K562 (cell line): ENCODE results near the gene HMCN2. TPM values are rescaled to one million over a fixed set of nuclear protein-coding genes. Genes with fewer than 3 reads are reported as not detected.

ENCODE experiments used
- ATAC-seq: fragments of 200-7000 bp; cut with Tn5 transposase; 3 replicates; pipeline ENCODE4 v1.9.1; 2020; ENCODE audit warnings: moderate library complexity
- BruUV-seq: library from RNA; stranded (reverse); fragments of 400-500 nt; replicated peaks from 2 replicates; lab custom pipeline; 2021; lab: Mats Ljungman, UMichigan
- CTCF ChIA-PET: fragments of 300-600 bp; formaldehyde crosslinking; extraction: SDS; loops from one replicate; lab custom pipeline; 2021; ENCODE audit warnings: low intra/inter-chr PET ratio; lab: Yijun Ruan, JAX
- POLR2A ChIA-PET: fragments of 300-600, 350-650 bp; sonication (Branson Sonifier 250); formaldehyde crosslinking; extraction: SDS; loops from one replicate; lab custom pipeline; 2021; ENCODE audit warnings: antibody characterized with exemption, inconsistent platforms; lab: Yijun Ruan, JAX
- DNase-seq, 4 experiments: peaks; one replicate each; pipeline versions ENCODE4 v3.0.0 to v3.0.0-alpha.2; 2011 to 2018; ENCODE audit warnings: low spot score in 3 of 4, mixed read lengths in 3 of 4; ENCODE audit errors: extremely low read depth in 1 of 4
- FAIRE-seq: peaks from 2 replicates; lab custom pipeline; 2011; peaks lifted over from hg19 to GRCh38; lab: Jason Lieb, UNC
- H2AFZ ChIP-seq: 2 replicates; pipeline ENCODE4 v1.6.0; 2011; ENCODE audit warnings: low read depth, low read length, control low read depth, inconsistent platforms
- H3K27ac ChIP-seq: fragments of 200-600 bp; 3 replicates; pipeline ENCODE4 v1.8.0; 2011; ENCODE audit warnings: low read depth, mild to moderate bottlenecking, control low read depth, inconsistent platforms, low read length, moderate library complexity, mixed read lengths; ENCODE audit errors: extremely low read depth
- H3K27me3 ChIP-seq, 2 experiments: fragments of 300-600 bp in 1 of 2; 2 replicates in 1 of 2; 3 replicates in 1 of 2; pipeline versions ENCODE4 v1.6.0 to v1.8.0; 2011; ENCODE audit warnings: inconsistent platforms in 2 of 2, low read length in 2 of 2, mild to moderate bottlenecking in 1 of 2, mixed read lengths in 1 of 2, moderate library complexity in 1 of 2; ENCODE audit not compliant: control insufficient read depth in 2 of 2, insufficient read depth in 2 of 2
- H3K36me3 ChIP-seq: fragments of 300-600 bp; 3 replicates; pipeline ENCODE4 v1.8.0; 2011; ENCODE audit warnings: mild to moderate bottlenecking, low read length, inconsistent platforms; ENCODE audit not compliant: control insufficient read depth, insufficient read depth
- H3K4me1 ChIP-seq, 2 experiments: fragments of 200-600 bp in 1 of 2; replicated peaks in 1 of 2; 2 replicates in 1 of 2; 3 replicates in 1 of 2; pipeline versions ENCODE4 v1.5.1 to v1.8.0; 2011; ENCODE audit warnings: inconsistent platforms in 2 of 2, low read length in 2 of 2, mild to moderate bottlenecking in 1 of 2, mixed read lengths in 1 of 2, moderate library complexity in 1 of 2; ENCODE audit not compliant: control insufficient read depth in 2 of 2, insufficient read depth in 2 of 2
- H3K4me2 ChIP-seq: 2 replicates; pipeline ENCODE4 v1.6.1; 2011; ENCODE audit warnings: low read length, control low read depth, inconsistent platforms, mixed read lengths; ENCODE audit not compliant: insufficient read depth
- H3K4me3 ChIP-seq: fragments of 200-600 bp; sonication (generic), shearing (Covaris generic); 2 replicates; pipeline ENCODE4 v1.5.1; 2016; ENCODE audit warnings: control low read depth, inconsistent platforms
- H3K79me2 ChIP-seq: fragments of 200-600 bp; 3 replicates; pipeline ENCODE4 v1.8.0; 2011; ENCODE audit warnings: low read length, inconsistent platforms; ENCODE audit not compliant: control insufficient read depth, insufficient read depth
- H3K9ac ChIP-seq, 2 experiments: 2 replicates each; pipeline versions ENCODE4 v1.6.0 to v1.6.1; 2011; ENCODE audit warnings: low read depth in 2 of 2, low read length in 2 of 2, control low read depth in 1 of 2, inconsistent platforms in 1 of 2, mild to moderate bottlenecking in 1 of 2, mixed read lengths in 1 of 2; ENCODE audit not compliant: insufficient read depth in 1 of 2
- H3K9me1 ChIP-seq: one replicate; pipeline ENCODE4 v1.6.0; 2011; ENCODE audit warnings: inconsistent platforms, mild to moderate bottlenecking, low read length, moderate library complexity; ENCODE audit not compliant: control insufficient read depth, insufficient read depth
- H3K9me3 ChIP-seq: replicated peaks from 2 replicates; pipeline ENCODE4 v1.5.1; 2011; ENCODE audit warnings: low read depth, low read length, inconsistent platforms; ENCODE audit not compliant: control insufficient read depth, insufficient read depth
- H4K20me1 ChIP-seq: replicated peaks from 2 replicates; pipeline ENCODE4 v1.6.1; 2011; ENCODE audit warnings: low read length, inconsistent platforms, mixed read lengths; ENCODE audit not compliant: control insufficient read depth, insufficient read depth
- FOXJ3 ChIP-seq: sonication (generic); formaldehyde crosslinking; IDR thresholded peaks from 2 replicates; pipeline ENCODE4 v1.4.0; 2020; ENCODE audit warnings: mild to moderate bottlenecking, missing genetic modification reagents
- SIX5 ChIP-seq, 2 experiments: IDR thresholded peaks; 2 replicates each; pipeline ENCODE4 v1.6.1; 2011; ENCODE audit warnings: low read length in 2 of 2, borderline replicate concordance in 1 of 2, low read depth in 1 of 2, mild to moderate bottlenecking in 1 of 2, moderate library complexity in 1 of 2; ENCODE audit not compliant: insufficient read depth in 1 of 2
- SP1 ChIP-seq: sonication (generic); formaldehyde crosslinking; IDR thresholded peaks from 2 replicates; pipeline ENCODE4 v1.8.1; 2022; ENCODE audit warnings: mild to moderate bottlenecking, missing genetic modification reagents
- U2AF2 ChIP-seq: fragments of 200-400 bp; formaldehyde crosslinking; optimal IDR thresholded peaks from 2 replicates; pipeline ENCODE3; 2017; ENCODE audit warnings: low read depth, mild to moderate bottlenecking, low read length
- WGBS: fragments of 100-300 bp; shearing (Covaris generic); methylation state at CpG from one replicate; pipeline ENCODE4 v1.1.6; 2016; ENCODE audit warnings: low coverage, mixed read lengths; ENCODE audit not compliant: insufficient coverage; ENCODE audit errors: missing lambda C conversion rate; 5-methylcytosine and 5-hydroxymethylcytosine counted together
- in situ Hi-C: fragments of 300-500 bp; cut with MboI; formaldehyde crosslinking; loops from 4 replicates; pipeline ENCODE4 v1.15.0; 2018; ENCODE audit warnings: inconsistent platforms, mixed read lengths
- intact Hi-C: fragments of 100-400 bp; cut with micrococcal nuclease; formaldehyde crosslinking; loops from 2 replicates; pipeline ENCODE4 v1.14.2; 2022
- polyA plus RNA-seq, 8 experiments: library from polyadenylated mRNA; depleted of rRNA in 4 of 8; stranded (reverse) in 5 of 8; unstranded in 3 of 8; fragments of >200 nt; fragmentation: Nextera tagmentation in 2 of 8; fragmentation: Illumina TruSeq in 1 of 8; extraction: Ambion mirVana in 2 of 8; extraction: Trizol in 1 of 8; gene quantifications; 2 replicates each; pipeline versions ENCODE4 v1.2.1 to v1.2.3, GENCODE V29; 2011 to 2014; ENCODE audit warnings: inconsistent platforms in 1 of 8, missing spikeins in 1 of 8
- total RNA-seq, 7 experiments: library from RNA; depleted of rRNA in 6 of 7; stranded (reverse); fragments of >200 nt in 6 of 7; fragmentation: Illumina TruSeq in 2 of 7; extraction: Trizol in 2 of 7; gene quantifications; 2 replicates each; pipeline versions ENCODE4 v1.2.1 to v1.2.3, GENCODE V29; 2011 to 2021; ENCODE audit warnings: low replicate concordance in 1 of 7
- TF ChIP-seq, protein P1 (sequence below): sonication (generic); formaldehyde crosslinking; IDR thresholded peaks from 2 replicates; pipeline ENCODE4 v1.8.0; 2022; ENCODE audit warnings: mild to moderate bottlenecking, missing genetic modification reagents
- TF ChIP-seq, protein P2 (sequence below): sonication (generic); formaldehyde crosslinking; IDR thresholded peaks from 2 replicates; pipeline ENCODE4 v1.8.0; 2022; ENCODE audit warnings: missing genetic modification reagents, mild to moderate bottlenecking, moderate library complexity, borderline replicate concordance

The HMCN2 gene
- total and polyA plus RNA-seq, 9 of the 15 experiments (the other 6 are each of a cell fraction or from before 2014, with no cell fraction given) = 0.01 TPM; not detected in 8

DNA sequence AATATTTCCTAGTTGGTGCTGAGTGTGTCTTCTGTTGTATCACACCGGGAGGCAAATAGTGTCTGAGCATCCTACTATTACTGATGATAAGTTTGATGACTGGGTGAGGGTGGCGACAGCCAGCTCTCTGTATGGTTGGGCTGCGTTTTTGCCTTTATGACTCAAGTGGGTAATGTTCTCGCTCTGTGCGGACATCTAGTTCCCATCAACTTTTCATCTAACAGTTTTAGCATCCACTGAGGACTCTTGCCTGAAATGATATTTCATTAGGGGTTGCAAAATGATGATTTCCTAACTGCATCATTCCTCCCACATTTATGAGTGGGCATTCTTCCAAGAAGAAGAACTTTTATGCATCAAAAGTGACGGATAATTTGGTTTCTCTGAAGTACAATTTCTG lies 26.5 kb downstream of the HMCN2 start:
- WGBS = 0% methylated on average over 6 of the region's 6 CpGs
- H3K4me3 ChIP-seq = no peak overlapping the region
- TF ChIP-seq, protein P1, sequence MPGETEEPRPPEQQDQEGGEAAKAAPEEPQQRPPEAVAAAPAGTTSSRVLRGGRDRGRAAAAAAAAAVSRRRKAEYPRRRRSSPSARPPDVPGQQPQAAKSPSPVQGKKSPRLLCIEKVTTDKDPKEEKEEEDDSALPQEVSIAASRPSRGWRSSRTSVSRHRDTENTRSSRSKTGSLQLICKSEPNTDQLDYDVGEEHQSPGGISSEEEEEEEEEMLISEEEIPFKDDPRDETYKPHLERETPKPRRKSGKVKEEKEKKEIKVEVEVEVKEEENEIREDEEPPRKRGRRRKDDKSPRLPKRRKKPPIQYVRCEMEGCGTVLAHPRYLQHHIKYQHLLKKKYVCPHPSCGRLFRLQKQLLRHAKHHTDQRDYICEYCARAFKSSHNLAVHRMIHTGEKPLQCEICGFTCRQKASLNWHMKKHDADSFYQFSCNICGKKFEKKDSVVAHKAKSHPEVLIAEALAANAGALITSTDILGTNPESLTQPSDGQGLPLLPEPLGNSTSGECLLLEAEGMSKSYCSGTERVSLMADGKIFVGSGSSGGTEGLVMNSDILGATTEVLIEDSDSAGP = no peak
- TF ChIP-seq SP1 (no peak), U2AF2 (no peak), FOXJ3 (no peak), SIX5 (IDR thresholded peaks at IDR 0.05; ENCODE audit: borderline replicate concordance in 1 of 2, insufficient read depth in 1 of 2, low read depth in 1 of 2, low read length in 2 of 2) (no peak)
- TF ChIP-seq, protein P2, sequence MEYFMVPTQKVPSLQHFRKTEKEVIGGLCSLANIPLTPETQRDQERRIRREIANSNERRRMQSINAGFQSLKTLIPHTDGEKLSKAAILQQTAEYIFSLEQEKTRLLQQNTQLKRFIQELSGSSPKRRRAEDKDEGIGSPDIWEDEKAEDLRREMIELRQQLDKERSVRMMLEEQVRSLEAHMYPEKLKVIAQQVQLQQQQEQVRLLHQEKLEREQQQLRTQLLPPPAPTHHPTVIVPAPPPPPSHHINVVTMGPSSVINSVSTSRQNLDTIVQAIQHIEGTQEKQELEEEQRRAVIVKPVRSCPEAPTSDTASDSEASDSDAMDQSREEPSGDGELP (CRISPR knock-in tag) = no peak
- H3K4me2 ChIP-seq = no peak overlapping the region
- DNase-seq (no peak), ATAC-seq (no peak), FAIRE-seq (no peak)
- intact Hi-C loops (no loop called here), in situ Hi-C loops (no loop called here)
- H4K20me1 ChIP-seq = peaks cover 4% of the 10 kb centered on the region; the same call in 1 of the 2 replicates
- POLR2A ChIA-PET = no interaction called here
- H3K9me1 ChIP-seq = peaks cover 5% of the 10 kb centered on the region
- H3K79me2 ChIP-seq = no peaks in the 10 kb centered on the region
- CTCF ChIA-PET = no interaction called here
- no peaks in the 10 kb centered on the region for H3K36me3 ChIP-seq
- no TSS peak for BruUV-seq
- H3K4me1 ChIP-seq = no peaks in the 10 kb centered on the region
- H3K27ac ChIP-seq = no peak overlapping the region
- H3K27me3 ChIP-seq = peaks cover 20 to 58% of the 10 kb centered on the region in 2 experiments; a peak in 4 of 5 replicates
- no peak overlapping the region for H3K9ac ChIP-seq
- H3K9me3 ChIP-seq = no peaks in the 10 kb centered on the region
- H2AFZ ChIP-seq = no peak overlapping the region
